Measurements from ENCODE around the gene DEFB131B.

Gene DEFB131B

DNA sequence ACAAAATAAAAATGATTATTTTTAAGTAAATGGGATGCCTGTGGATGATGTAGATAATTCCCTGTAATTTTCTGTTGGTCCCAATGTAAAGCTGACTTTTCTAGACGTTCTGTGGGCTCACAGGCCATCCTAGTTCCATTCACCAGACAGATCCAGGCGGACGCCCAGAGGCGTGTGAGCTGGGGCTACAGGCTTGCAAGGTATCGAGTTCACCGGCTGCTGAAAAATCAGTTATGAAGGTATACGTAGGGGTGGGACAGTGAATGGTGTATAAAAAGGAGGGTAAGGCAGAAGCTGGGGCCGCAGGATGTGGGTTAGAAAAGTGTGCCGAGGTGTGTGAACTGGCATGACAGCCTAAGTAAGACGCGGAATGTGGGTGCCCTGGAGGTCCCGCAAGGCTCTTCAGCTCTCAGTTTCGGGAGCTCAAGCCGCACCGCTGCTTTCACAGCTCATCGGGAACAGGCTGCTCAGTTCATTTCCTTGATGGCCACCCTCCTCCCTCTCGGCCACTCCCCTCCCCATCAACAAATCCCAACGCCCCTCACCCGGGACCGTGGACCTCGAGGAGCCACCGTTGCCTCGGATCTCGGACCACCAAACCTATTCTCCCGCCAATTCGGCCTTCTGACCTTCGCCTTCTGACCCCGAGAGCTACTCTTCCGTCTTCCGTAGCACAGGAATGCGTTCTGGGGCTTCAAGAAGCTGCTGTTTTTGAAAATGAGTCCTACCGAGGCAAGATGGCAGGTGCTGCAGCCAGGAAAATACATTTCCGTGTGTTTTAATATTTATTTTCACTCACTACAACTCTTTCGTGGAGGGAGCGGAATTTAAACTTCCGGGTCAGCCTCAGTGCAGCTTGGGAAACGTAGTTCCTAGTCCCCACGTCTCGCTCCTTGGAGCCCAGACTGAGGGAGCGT, 49.8 kb downstream of the DEFB131B start, which contains the start of gene XNDC1N:
Gene XNDC1N, minus strand, starts transcription at position 775 of the 917 bp plus-strand sequence. CDS start 5,241 bp downstream, outside the sequence.
- peaks cover 11% of the 10 kb centered on the region for H3K4me1 ChIP-seq (ENCODE audit: insufficient read depth, low read length)
- H3K9me3 ChIP-seq (ENCODE audit: low read length), result no peaks in the 10 kb centered on the region
- no peaks in the 10 kb centered on the region for H3K27me3 ChIP-seq (ENCODE audit: insufficient read depth, low read length)
- H3K36me3 ChIP-seq (ENCODE audit: insufficient read depth, low read length), result peaks cover 9% of the 10 kb centered on the region
- peak within 1 kb of the TSS; percentile 72 for H2AFZ ChIP-seq (ENCODE audit: low read depth, low read length)
- peak within 1 kb of the TSS; percentile 74 for H3K4me3 ChIP-seq (ENCODE audit: low read length)

- H3K27me3 ChIP-seq (ENCODE audit: insufficient read depth, low read length), result no peaks in the 10 kb centered on the region
- peaks cover 11% of the 10 kb centered on the region for H3K4me1 ChIP-seq (ENCODE audit: insufficient read depth, low read length)
- peak within 1 kb of the TSS; percentile 74 for H3K4me3 ChIP-seq (ENCODE audit: low read length)
- H3K9me3 ChIP-seq (ENCODE audit: low read length), result no peaks in the 10 kb centered on the region
- H2AFZ ChIP-seq (ENCODE audit: low read depth, low read length), result peak within 1 kb of the TSS; percentile 72
- H3K36me3 ChIP-seq (ENCODE audit: insufficient read depth, low read length), result peaks cover 9% of the 10 kb centered on the region
Measured at GRCh38 chr11:71928737-71929443, 50.6 kb downstream of the DEFB131B start, which contains the start of gene RNF121. TSS of gene RNF121 (plus strand) at chr11:71929046. CDS start at chr11:71929062, 16 bp downstream.

DNA sequence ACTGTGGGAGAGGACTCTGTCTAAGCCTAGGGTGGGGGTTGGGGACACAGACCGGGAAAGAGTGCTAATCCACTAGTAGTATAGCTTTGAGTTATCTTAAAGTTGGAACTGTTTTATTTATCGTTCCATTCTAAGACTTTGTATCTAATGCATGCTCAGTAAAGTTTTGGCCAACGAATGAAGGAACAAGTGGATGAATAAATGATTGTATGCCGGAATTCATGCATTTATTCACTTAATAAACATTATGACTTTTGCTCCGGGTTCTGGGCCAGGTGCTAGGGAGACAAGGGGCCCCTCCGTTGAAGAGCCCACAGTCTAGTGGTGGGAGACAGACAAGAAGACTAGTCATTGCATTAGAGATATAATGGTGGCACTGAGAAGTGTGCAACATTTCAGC, 51.2 kb downstream of the DEFB131B start:
- Histone ChIP-seq H3K4me1 (ENCODE audit: insufficient read depth, low read length) (peaks cover 11% of the 10 kb centered on the region), H3K9me3 (ENCODE audit: low read length) (no peaks in the 10 kb centered on the region)

GRCh38 chr11:71930556-71931244, 52.4 kb downstream of the DEFB131B start:
- H3K4me3 ChIP-seq (ENCODE audit: low read length), result peak overlapping the region; percentile 74
- H3K27me3 ChIP-seq (ENCODE audit: insufficient read depth, low read length), result no peaks in the 10 kb centered on the region
- no peaks in the 10 kb centered on the region for H3K9me3 ChIP-seq (ENCODE audit: low read length)
- peaks cover 3% of the 10 kb centered on the region for H3K36me3 ChIP-seq (ENCODE audit: insufficient read depth, low read length)
- peaks cover 11% of the 10 kb centered on the region for H3K4me1 ChIP-seq (ENCODE audit: insufficient read depth, low read length)
- no peak overlapping the region for H2AFZ ChIP-seq (ENCODE audit: low read depth, low read length)

More for the DNA sequence above, 51.2 kb downstream of the DEFB131B start:
- no peaks in the 10 kb centered on the region for H3K27me3 ChIP-seq (ENCODE audit: insufficient read depth, low read length)
- no peak overlapping the region for H2AFZ ChIP-seq (ENCODE audit: low read depth, low read length)
- H3K4me3 ChIP-seq (ENCODE audit: low read length), result peak overlapping the region; percentile 74
- H3K36me3 ChIP-seq (ENCODE audit: insufficient read depth, low read length), result peaks cover 9% of the 10 kb centered on the region

DNA sequence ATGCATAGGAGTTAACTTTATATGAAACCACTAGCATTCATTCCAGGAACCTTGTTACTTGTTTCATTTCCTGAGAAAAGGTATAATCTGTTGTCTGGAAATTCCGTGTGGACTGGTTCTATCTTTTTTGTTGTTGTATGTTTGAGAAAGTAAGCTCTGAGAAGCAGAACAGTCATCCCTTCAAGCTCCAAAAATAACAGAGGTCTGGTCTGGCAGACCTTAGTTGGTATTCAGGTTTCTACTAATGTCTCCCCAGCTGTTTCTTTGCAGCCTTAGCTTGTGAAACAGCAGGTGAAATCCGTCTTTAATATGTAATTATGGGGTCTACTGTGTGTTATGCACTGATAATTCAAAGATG, 53.0 kb downstream of the DEFB131B start:
- no peaks in the 10 kb centered on the region for H3K27me3 ChIP-seq (ENCODE audit: insufficient read depth, low read length)
- no peaks in the 10 kb centered on the region for H3K36me3 ChIP-seq (ENCODE audit: insufficient read depth, low read length)
- H2AFZ ChIP-seq (ENCODE audit: low read depth, low read length), result no peak overlapping the region
- H3K9me3 ChIP-seq (ENCODE audit: low read length), result no peaks in the 10 kb centered on the region
- peaks cover 11% of the 10 kb centered on the region for H3K4me1 ChIP-seq (ENCODE audit: insufficient read depth, low read length)
- H3K4me3 ChIP-seq (ENCODE audit: low read length), result no peak overlapping the region

DNA sequence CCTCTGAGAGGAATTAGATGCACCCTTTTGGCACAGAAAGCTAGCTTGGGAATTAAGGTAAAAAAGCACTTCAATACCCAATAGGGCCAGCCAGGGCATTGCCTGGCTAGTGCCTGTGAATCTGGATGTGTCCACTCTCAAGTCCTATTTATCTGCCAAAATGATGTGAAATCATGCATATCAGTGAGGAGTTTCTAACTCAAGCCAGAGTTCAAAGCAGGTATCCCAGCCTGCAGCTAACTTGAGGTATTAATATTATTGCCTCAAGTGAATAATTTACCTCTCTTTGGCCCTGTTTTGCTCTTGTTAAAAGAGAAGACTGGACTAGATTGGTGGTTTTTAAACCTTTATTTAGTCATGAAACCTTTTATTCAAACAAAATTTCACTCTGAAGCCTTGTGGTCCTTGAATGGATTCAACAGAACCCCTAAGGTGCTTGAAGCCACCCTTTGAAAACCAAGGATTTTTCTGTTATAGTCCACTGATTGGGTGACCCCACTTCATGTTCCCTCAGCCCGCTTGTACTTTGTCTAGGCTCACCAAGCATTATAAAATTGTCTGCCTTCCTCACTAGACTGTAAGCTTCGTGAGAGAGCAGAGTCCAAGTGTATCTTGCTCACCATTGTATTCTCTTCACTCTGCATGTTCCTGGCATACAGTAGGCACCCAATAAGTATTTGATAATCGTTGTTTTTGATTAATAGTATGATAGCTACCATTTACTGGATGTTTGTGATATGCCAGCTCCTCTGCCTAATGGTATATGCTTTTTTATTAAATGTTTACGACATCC, 55.1 kb downstream of the DEFB131B start:
- no peaks in the 10 kb centered on the region for H3K9me3 ChIP-seq (ENCODE audit: low read length)
- peaks cover 11% of the 10 kb centered on the region for H3K4me1 ChIP-seq (ENCODE audit: insufficient read depth, low read length)
- no peaks in the 10 kb centered on the region for H3K27me3 ChIP-seq (ENCODE audit: insufficient read depth, low read length)
- H3K4me3 ChIP-seq (ENCODE audit: low read length), result no peak overlapping the region
- no peaks in the 10 kb centered on the region for H3K36me3 ChIP-seq (ENCODE audit: insufficient read depth, low read length)
- H2AFZ ChIP-seq (ENCODE audit: low read depth, low read length), result no peak overlapping the region

Measured in neuron (in vitro differentiated cells).